ENCODE measurements around the gene LIN52.

The LIN52 gene

GRCh38 chr14:74195623-74196022, 110.9 kb downstream of the LIN52 start:
- DNase-seq = no peak

- DNase-seq = no peak
Observed at GRCh38 chr14:74198441-74199234, 113.9 kb downstream of the LIN52 start.

DNA sequence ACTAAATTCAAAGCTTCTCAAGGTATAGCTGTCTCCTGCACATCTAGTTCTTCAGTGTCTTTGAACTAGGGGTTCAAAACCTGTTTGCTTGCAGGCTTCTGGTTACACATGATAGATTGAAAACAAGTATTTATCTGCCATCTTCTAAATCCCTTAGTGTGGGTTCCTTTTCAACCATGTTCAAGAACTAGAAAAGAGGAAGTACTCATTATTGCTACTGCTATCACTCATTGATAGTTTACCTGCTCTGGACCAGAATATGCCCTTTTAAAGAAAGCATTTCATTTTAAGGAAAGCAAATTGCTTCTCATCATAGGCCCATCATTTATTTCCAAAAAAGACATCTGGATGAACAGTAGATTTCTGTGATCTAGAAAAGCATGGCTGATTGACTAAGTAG, 117.4 kb downstream of the LIN52 start:
- DNase-seq = no peak

DNA sequence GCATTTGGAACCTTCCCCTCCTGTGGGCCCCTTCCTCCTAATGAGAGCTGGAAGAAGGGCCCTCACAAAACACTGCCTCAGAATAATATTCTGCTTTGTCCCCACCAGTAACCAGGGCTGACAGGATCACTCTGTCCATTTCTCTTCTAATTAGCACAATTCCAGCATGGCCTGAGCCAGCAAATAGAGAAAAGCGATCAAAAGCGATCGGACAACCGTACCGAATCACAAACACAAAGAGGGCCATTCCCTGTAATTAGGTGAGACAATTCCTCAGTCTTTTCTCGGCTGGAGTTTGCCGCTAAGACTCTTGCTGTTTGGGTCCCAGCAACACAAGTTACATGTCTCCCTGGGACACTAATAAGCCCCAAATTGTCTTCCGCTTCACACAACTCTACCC, 118.9 kb downstream of the LIN52 start:
- no peak for DNase-seq

DNA sequence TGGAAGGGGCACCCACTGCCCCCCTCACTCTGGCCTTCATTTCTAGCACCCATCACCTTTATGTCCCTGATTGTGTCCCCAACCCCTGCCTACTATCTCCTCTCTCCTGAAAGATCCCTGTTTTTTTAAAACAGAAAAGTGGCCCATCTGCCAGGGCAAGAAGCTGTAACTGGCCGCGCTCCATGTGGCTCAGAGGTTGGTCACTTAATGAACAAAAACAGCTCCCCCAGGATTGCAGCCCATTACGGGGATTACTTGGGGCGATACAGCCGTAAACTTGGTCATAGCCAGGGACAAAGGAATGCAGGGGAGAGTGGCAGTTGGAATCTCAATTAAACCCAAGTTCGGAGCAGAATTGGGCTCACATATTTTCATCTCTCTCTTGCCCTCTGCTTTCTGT, 119.7 kb downstream of the LIN52 start:
- no peak for DNase-seq

- DNase-seq = no peak
Observed at GRCh38 chr14:74205882-74206281, 121.1 kb downstream of the LIN52 start.

DNA sequence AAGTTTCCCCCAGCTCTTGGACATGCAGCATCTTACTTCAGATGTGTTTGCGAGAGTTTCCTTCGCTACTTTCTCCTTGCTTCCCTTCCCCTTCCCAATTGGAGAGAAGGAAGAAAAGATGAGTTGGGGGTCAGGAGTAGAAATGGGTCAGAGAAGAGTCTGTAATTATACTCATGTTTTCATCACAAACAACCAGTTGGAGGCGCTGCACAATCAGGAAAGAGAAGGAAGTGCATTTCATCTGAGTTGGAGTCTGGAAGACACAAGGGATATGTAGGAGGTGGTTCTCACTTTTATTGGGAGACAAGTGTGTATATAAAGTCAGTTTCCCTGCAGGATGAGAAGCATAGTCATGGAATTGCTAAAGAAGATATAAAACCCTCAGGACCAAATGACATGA, 123.2 kb downstream of the LIN52 start:
- DNase-seq = no peak

DNA sequence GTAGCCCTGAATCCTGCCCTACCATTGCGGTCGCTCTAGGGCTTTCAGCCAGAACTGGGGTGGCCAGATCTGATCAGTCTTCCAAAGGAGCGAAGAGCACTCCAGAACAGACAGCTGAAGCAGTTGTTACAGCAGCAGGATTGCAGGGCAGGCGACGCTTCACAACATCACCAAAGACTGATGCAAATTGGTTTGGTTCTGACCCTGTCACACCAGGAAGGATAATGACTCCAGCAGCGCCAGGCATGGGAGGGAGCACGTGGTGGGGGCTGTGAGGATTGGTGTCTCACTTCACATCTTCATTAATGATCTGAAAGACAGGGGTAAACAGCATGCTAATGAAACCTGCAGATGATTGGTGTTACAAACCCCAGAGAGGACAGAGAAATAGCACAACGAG, 123.9 kb downstream of the LIN52 start:
- DNase-seq = no peak

DNA sequence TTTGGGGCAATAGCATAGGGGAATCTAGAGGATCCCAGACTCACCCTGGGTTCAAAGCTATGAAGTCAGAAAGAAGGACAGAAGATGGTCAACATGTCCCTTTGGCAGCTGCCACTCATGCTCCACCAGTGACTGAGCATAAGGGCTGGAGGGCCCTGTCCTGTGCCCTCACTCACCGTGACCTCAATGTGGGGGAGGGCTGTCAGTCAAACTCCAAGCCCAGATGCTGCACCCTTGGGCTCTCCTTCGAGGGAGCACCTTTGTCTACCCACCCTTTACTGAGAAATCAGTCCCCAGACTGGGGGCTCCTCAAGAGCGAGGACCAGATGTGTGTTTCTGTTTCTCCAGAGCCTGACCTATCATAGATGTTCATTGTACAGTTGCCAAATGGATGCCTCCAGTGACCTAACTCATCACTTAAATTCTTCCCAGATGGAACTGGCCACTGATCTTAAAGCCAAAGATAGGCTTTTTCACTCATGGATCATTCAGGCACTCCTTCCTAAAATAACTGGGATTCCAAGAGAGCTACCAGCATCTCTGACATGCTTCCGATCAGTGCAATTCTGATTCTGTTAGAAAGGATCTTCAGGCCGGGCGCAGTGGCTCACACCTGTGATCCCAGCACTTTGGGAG, 127.3 kb downstream of the LIN52 start:
- no peak for DNase-seq

GRCh38 chr14:74213907-74214803, 129.4 kb downstream of the LIN52 start:
- no peak for DNase-seq

- no peak for DNase-seq
Observed at GRCh38 chr14:74216671-74217070, 131.9 kb downstream of the LIN52 start.

GRCh38 chr14:74217672-74218448, 133.1 kb downstream of the LIN52 start:
- DNase-seq = peak; percentile 61 to 70

- no peak for DNase-seq
Observed at GRCh38 chr14:74218462-74218861, 133.7 kb downstream of the LIN52 start.

DNA sequence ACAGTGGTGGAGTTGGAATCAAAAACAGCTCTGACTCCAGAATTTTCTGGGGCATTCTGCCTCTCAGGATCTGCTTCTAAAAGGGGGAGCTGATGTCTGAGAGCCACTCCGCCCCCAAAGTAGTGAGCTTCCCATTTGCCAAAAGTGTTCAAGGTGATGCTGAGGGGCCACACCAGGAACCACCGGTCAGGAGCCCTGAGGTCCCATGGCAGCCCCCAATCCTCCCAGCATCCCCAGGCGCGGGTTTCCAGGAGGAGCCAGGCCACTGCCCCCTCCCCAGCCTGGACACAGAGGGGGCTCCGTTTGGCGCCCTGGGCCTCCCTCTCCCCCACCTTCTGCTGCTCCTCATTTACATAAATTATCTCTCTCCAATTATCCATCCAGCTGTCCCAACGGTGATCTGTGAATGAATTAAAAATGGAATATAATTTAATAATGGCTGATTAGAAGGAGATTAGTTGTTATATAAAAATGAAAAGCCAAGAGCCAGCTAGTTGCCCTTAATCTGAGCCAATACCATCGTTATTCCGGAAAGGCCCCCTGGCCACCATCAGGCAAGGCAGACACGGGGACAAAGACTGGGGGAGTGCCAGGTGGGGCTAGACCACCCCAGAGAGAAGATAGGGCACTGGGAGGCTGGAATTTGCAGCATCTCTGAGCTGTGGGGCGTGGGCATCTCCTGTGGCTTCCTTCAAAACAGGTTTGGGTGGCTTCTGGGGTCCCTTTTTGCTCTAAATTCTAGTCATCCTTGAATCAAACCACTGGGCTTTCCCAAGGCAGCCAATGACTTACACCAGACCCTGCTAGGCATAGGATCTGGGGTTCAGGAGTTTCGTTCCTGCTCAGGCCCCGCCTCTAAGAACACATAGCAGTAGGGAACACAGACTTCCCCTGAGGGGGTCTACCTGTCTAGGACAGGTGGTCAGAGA, 134.8 kb downstream of the LIN52 start:
- no peak for DNase-seq

- DNase-seq = no peak
Observed at GRCh38 chr14:74220991-74221390, 136.2 kb downstream of the LIN52 start.

DNA sequence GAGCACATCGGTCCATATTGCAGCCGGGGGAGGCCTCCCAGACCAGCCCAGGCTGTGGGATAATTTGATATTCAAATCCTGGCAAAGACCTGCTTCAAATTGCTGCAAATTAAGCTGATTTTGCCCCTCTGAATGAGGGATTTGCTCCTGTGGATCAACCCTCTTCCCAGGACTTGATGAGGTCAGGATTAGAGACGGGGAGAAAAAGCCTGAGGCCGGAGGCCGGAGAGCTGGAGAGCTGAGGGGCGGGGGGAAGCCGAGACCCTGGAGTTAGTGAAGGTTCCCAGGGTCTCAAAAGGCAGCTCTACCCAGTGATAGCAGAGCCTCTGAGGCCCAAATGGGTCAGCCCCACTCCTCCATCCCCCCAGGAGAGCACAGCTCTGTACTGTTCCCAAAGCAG, 137.0 kb downstream of the LIN52 start:
- no peak for DNase-seq

- no peak for DNase-seq
Observed at GRCh38 chr14:74223016-74223415, 138.3 kb downstream of the LIN52 start.

DNA sequence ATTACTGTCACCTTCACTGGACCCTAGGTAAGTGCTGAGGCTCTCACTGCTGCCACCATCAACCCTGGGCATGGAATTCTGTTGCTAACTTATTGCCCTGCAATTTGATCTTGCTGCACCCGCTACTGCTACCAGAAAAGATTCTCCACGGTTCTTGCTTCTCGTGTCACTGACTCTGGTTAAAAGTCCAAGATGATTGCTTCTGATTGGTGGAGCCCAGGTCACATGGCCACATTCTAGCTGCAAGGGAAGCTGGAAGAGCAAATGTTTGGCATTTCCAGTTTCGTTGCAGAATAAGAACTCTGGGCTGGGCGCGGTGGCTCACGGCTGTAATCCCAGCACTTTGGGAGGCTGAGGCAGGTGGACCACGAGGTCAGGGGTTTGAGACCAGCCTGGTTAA, 147.0 kb downstream of the LIN52 start:
- no peak for DNase-seq

- DNase-seq = no peak
Observed at GRCh38 chr14:74235017-74235416, 150.3 kb downstream of the LIN52 start.

DNA sequence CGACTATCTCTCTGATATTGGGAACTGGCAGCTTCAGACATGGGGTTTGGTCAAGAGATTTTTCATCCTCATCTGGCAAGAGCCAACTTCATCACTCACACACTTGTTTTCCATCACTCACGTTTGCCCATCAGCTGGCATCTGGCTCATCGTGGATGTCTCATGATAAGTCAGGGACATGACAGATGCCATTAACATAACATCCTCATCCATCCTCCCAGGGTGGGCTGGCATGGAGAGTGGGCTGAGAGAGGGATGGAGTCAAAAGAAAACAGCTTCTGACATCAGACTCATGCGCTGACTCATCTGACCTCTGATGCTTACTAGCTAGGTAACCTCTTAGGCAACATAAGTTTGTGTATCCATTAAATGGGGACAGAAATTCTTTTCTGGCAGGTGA, 152.7 kb downstream of the LIN52 start:
- DNase-seq = no peak

DNA sequence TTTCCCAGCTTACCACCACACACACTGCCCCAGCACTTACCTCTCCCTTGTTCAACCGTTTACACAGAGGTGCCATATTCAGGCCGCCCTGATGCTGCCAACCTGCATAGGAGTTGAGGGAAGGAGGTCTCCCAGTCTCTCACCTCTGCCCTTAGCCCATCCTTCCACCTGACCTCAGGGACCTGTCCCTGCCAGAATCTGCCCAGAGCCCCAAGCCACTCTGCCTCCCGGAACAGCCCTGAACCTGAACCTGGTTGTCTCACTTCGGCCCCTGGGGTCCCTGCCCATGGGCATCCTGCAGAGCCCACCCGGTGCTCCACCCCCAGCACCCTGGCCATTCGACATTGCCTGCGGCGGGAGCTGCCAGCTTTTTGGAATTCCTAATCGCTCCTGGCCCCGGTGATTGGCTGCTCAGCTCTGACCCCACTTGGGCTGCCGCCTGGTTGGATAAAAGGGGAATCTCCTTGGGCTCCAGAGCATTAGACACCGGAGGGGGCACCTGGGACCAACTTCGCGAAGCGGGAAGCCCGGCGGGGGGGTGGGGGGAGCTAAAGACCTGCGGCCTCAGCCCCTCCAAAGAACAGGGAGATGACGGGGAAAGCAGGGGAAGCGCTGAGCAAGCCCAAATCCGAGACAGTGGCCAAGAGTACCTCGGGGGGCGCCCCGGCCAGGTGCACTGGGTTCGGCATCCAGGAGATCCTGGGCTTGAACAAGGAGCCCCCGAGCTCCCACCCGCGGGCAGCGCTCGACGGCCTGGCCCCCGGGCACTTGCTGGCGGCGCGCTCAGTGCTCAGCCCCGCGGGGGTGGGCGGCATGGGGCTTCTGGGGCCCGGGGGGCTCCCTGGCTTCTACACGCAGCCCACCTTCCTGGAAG, 154.5 kb downstream of the LIN52 start, which contains the start of gene VSX2:
Gene VSX2, plus strand, starts transcription at position 476 of the 874 bp plus-strand sequence. Its CDS starts 113 bp downstream, at position 589.
- DNase-seq = no peak
